Measurements from ENCODE around the gene LGMN. TPM values are rescaled to one million over a fixed set of nuclear protein-coding genes. Genes with fewer than 3 reads are reported as not detected.

The LGMN gene
- total and polyA plus RNA-seq, 4 donors, result 56.2 to 192 (median 62.4) TPM

DNA sequence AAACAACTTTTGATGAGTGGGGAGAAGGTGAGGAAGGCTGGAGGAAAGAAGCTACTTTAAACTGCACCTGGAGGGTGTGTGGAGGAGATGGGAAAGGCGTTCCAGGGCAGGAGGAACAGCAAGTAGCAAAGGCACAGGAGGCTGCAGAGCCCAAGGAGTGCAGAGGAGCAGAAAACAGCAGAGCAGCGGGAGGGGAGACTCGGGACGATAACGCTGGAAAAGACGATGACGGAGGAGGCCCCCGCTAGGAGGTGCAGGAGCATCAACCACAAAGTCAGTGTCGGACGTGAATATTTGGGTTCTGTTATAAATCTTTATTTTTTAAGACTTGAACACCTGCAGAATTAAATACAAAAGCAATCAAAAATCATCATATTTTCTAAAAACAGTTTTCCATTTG, 44.9 kb downstream of the LGMN start:
- H3K9me3 ChIP-seq (ENCODE audit: control insufficient read depth in 4 of 4, low read length in 3 of 4), result no peaks in the 10 kb centered on the region
- no peak overlapping the region for H3K9ac ChIP-seq (ENCODE audit: low read depth in 1 of 2, low read length in 2 of 2)
- no peak for TF ChIP-seq FOXA1 (IDR thresholded peaks at IDR 0.05)
- TF ChIP-seq GABPA (IDR thresholded peaks at IDR 0.05 in 1 of 2, conservative IDR thresholded peaks at IDR 0.05 in 1 of 2), result no peak
- TF ChIP-seq TAF1 (conservative IDR thresholded peaks at IDR 0.05), result no peak
- no peak for TF ChIP-seq NR2F2 (IDR thresholded peaks at IDR 0.05)
- TF ChIP-seq EGR1 (IDR thresholded peaks at IDR 0.05; ENCODE audit: low read depth in 2 of 2), result no peak
- TF ChIP-seq RXRA (IDR thresholded peaks at IDR 0.05), result no peak
- TF ChIP-seq, protein P1, sequence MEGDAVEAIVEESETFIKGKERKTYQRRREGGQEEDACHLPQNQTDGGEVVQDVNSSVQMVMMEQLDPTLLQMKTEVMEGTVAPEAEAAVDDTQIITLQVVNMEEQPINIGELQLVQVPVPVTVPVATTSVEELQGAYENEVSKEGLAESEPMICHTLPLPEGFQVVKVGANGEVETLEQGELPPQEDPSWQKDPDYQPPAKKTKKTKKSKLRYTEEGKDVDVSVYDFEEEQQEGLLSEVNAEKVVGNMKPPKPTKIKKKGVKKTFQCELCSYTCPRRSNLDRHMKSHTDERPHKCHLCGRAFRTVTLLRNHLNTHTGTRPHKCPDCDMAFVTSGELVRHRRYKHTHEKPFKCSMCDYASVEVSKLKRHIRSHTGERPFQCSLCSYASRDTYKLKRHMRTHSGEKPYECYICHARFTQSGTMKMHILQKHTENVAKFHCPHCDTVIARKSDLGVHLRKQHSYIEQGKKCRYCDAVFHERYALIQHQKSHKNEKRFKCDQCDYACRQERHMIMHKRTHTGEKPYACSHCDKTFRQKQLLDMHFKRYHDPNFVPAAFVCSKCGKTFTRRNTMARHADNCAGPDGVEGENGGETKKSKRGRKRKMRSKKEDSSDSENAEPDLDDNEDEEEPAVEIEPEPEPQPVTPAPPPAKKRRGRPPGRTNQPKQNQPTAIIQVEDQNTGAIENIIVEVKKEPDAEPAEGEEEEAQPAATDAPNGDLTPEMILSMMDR (IDR thresholded peaks at IDR 0.05; ENCODE audit: low read depth, low read length, missing input control), result no peak
- no peak for TF ChIP-seq JUND (IDR thresholded peaks at IDR 0.05)
- TF ChIP-seq, protein P2, sequence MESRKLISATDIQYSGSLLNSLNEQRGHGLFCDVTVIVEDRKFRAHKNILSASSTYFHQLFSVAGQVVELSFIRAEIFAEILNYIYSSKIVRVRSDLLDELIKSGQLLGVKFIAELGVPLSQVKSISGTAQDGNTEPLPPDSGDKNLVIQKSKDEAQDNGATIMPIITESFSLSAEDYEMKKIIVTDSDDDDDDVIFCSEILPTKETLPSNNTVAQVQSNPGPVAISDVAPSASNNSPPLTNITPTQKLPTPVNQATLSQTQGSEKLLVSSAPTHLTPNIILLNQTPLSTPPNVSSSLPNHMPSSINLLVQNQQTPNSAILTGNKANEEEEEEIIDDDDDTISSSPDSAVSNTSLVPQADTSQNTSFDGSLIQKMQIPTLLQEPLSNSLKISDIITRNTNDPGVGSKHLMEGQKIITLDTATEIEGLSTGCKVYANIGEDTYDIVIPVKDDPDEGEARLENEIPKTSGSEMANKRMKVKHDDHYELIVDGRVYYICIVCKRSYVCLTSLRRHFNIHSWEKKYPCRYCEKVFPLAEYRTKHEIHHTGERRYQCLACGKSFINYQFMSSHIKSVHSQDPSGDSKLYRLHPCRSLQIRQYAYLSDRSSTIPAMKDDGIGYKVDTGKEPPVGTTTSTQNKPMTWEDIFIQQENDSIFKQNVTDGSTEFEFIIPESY (IDR thresholded peaks at IDR 0.05), result no peak
- TF ChIP-seq RAD21 (IDR thresholded peaks at IDR 0.05), result no peak
- TF ChIP-seq, protein P3, sequence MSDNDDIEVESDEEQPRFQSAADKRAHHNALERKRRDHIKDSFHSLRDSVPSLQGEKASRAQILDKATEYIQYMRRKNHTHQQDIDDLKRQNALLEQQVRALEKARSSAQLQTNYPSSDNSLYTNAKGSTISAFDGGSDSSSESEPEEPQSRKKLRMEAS (IDR thresholded peaks at IDR 0.05), result no peak
- no peak for TF ChIP-seq SP1 (IDR thresholded peaks at IDR 0.05)
- no peak for TF ChIP-seq HNF4A (conservative IDR thresholded peaks at IDR 0.05)
- TF ChIP-seq, protein P4, sequence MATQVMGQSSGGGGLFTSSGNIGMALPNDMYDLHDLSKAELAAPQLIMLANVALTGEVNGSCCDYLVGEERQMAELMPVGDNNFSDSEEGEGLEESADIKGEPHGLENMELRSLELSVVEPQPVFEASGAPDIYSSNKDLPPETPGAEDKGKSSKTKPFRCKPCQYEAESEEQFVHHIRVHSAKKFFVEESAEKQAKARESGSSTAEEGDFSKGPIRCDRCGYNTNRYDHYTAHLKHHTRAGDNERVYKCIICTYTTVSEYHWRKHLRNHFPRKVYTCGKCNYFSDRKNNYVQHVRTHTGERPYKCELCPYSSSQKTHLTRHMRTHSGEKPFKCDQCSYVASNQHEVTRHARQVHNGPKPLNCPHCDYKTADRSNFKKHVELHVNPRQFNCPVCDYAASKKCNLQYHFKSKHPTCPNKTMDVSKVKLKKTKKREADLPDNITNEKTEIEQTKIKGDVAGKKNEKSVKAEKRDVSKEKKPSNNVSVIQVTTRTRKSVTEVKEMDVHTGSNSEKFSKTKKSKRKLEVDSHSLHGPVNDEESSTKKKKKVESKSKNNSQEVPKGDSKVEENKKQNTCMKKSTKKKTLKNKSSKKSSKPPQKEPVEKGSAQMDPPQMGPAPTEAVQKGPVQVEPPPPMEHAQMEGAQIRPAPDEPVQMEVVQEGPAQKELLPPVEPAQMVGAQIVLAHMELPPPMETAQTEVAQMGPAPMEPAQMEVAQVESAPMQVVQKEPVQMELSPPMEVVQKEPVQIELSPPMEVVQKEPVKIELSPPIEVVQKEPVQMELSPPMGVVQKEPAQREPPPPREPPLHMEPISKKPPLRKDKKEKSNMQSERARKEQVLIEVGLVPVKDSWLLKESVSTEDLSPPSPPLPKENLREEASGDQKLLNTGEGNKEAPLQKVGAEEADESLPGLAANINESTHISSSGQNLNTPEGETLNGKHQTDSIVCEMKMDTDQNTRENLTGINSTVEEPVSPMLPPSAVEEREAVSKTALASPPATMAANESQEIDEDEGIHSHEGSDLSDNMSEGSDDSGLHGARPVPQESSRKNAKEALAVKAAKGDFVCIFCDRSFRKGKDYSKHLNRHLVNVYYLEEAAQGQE (IDR thresholded peaks at IDR 0.05), result no peak
- no peak overlapping the region for H3K27ac ChIP-seq (ENCODE audit: low read depth in 1 of 2, low read length in 2 of 2)
- DNase-seq (ENCODE audit: low spot score), result no peak
- H3K36me3 ChIP-seq (ENCODE audit: control insufficient read depth in 4 of 4, insufficient read depth in 3 of 4, low read depth in 1 of 4, low read length in 3 of 4), result peaks cover 0 to 14% (median 8%) of the 10 kb centered on the region in 4 donors
- no peaks in the 10 kb centered on the region for H3K27me3 ChIP-seq (ENCODE audit: control insufficient read depth in 4 of 4, insufficient read depth in 4 of 4, low read length in 3 of 4)
- 96% methylated on average over 10 of the region's 10 CpGs for WGBS
- peaks cover 0 to 5% (median 0%) of the 10 kb centered on the region in 4 donors for H3K4me1 ChIP-seq (ENCODE audit: control insufficient read depth in 4 of 4, insufficient read depth in 4 of 4, low read length in 3 of 4)
- no peak overlapping the region for H3K4me3 ChIP-seq (ENCODE audit: low read depth in 1 of 3, low read length in 3 of 3)

DNA sequence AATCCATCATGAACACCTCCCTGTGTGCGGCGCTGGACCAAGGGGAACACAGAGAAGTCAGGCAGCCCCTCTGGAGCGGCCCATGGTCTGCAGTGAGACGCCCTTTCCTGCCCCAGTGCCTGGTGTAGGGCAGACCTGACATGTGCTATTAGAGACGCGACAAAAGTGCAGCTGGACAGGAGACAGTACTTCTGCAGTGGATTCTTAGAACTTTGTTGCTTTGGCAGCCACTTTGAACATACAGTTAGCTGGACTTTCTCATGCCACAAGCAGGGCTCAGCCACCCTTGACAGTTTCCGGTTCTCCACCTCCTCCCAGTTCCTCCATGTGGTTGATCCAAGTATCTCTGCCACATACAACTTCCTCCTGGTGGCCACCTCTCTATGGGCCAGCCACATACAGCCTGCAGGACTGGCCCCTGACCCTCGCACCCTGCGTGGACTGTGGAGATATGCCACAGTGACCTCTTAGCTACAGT, 45.9 kb downstream of the LGMN start:
- Histone ChIP-seq H3K4me3 (ENCODE audit: low read depth in 1 of 3, low read length in 3 of 3) (no peak overlapping the region), H3K27ac (ENCODE audit: low read depth in 1 of 2, low read length in 2 of 2) (no peak overlapping the region), H3K9ac (ENCODE audit: low read depth in 1 of 2, low read length in 2 of 2) (no peak overlapping the region), H3K27me3 (ENCODE audit: control insufficient read depth in 4 of 4, insufficient read depth in 4 of 4, low read length in 3 of 4) (no peaks in the 10 kb centered on the region), H3K36me3 (ENCODE audit: control insufficient read depth in 4 of 4, insufficient read depth in 3 of 4, low read depth in 1 of 4, low read length in 3 of 4) (peaks cover 0 to 14% (median 8%) of the 10 kb centered on the region in 4 donors), H3K9me3 (ENCODE audit: control insufficient read depth in 4 of 4, low read length in 3 of 4) (no peaks in the 10 kb centered on the region), H3K4me1 (ENCODE audit: control insufficient read depth in 4 of 4, insufficient read depth in 4 of 4, low read length in 3 of 4) (peaks cover 0 to 5% (median 0%) of the 10 kb centered on the region in 4 donors)
- TF ChIP-seq RXRA (IDR thresholded peaks at IDR 0.05) (no peak), NR2F2 (IDR thresholded peaks at IDR 0.05) (peak; percentile 26), HNF4A (conservative IDR thresholded peaks at IDR 0.05) (peak; percentile 28 to 38)
- TF ChIP-seq, protein P3 (IDR thresholded peaks at IDR 0.05), result no peak
- 72% methylated on average over 9 of the region's 9 CpGs for WGBS
- no peak for DNase-seq (ENCODE audit: low spot score)
